ENCODE data around the gene GAP43. TPM values are rescaled to one million over a fixed set of nuclear protein-coding genes. Genes with fewer than 3 reads are reported as not detected.
A peak's percentile ranks its signal among the peaks of the same experiment; 100 is the strongest.

The GAP43 gene
- total RNA-seq, 2 experiments from 2014 or later = 0.17 TPM; not detected in 1

DNA sequence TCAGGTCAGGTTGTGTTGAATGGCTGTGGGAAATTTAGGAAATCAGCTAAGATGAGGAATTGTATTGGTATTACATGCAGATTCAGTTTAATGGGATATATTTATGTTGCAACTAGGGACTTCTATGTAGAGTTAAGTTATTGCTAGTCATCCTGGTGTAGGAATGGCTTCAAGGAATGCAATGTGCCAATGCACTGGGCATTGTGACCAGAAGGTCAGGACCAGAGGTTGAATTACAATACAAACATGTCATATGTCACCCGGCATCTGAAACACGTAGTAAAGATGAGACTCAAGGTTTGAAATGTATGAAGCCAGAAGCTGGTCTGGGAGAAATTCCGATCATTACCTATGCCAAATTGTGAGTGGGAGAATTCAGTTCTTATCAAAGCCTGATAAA, 11.7 kb upstream of the GAP43 start:
- DNase-seq = no peak
- Mint-ChIP-seq H3K9me3 (no peaks in the 10 kb centered on the region), H3K27ac (no peak overlapping the region), H3K4me3 (no peak overlapping the region), H3K4me1 (ENCODE audit: low read depth) (peaks cover 6% of the 10 kb centered on the region), H3K36me3 (ENCODE audit: low read depth) (no peaks in the 10 kb centered on the region), H3K27me3 (ENCODE audit: low read depth) (peaks cover 23% of the 10 kb centered on the region)
- intact Hi-C loops (cut with micrococcal nuclease) = no loop called here
- CTCF ChIA-PET = no interaction called here

DNA sequence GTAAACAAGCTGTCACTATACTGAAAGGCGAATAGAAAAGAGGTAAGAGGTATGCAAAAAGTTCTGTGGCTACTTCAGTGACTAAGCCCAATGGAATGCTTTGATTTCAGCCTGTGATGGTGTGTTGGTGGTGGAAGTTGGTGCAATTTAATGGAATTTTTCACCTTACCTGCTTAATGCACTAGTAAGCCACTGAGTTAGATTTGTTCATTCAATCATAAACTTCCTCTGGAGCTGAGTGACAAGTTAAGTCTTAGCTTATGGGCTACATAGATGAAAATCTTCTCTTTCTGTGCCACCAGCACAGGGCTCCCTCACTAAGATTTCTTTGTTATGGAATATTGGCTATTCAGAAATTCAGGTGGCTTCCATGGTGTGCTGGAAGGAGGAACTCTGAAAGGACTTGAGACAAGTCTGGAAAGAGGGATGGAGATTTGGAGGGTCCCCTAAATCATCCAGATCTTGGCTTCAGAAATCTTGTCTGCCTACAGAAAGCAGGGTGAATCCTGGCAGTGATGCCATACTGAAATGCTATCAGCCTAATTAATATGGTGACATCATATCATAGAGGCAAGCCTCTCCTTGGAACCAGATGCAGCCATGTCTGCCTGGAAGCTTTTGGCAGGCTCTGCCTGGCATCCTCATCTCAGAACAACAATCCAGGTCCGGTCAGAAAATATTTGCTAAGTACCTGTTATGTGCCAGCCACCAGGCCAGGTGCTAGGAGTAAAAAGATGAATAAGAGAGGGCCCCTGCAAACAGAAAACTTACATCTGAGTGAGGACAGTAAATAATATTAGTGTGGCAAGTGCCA, 8.1 kb upstream of the GAP43 start:
- no peak for DNase-seq
- Mint-ChIP-seq H3K27me3 (ENCODE audit: low read depth) (peaks cover 23% of the 10 kb centered on the region), H3K4me3 (no peak overlapping the region), H3K9me3 (no peaks in the 10 kb centered on the region), H3K4me1 (ENCODE audit: low read depth) (peaks cover 11% of the 10 kb centered on the region), H3K36me3 (ENCODE audit: low read depth) (no peaks in the 10 kb centered on the region), H3K27ac (no peak overlapping the region)
- CTCF ChIA-PET = no interaction called here
- intact Hi-C loops (cut with micrococcal nuclease) = no loop called here

DNA sequence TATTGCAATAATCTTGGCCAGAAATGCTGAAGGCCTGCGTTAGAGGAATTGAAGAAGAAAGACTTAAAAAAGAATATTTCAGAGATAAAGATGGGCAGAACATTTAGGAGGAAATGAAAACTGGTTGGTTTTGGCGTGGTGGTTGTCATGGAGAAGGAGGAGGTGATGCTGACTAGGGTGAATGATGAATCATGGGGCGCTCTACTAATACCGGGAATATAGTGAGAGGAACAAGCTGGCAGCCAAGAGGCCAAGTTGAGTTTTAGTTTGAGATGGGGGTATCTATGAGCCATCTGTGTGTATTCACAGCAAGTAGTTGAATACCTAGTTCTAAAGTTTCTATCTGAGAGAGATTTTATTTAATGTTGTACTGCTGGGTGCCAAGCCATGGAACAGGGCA, 6.8 kb upstream of the GAP43 start:
- H3K4me1 Mint-ChIP-seq (ENCODE audit: low read depth) = peaks cover 11% of the 10 kb centered on the region
- peak; percentile 60 for DNase-seq
- peaks cover 22% of the 10 kb centered on the region for H3K27me3 Mint-ChIP-seq (ENCODE audit: low read depth)
- CTCF ChIA-PET = interaction anchor here (0.9 kb wide), 1 partner anchor 18 kb away, joined by 3 read pairs; no protein-coding TSS in a partner anchor
- intact Hi-C loops (cut with micrococcal nuclease) = loop anchor here (1.0 to 2.0 kb wide), 2 partner anchors 42 to 50 kb away; no protein-coding TSS in a partner anchor
- H3K9me3 Mint-ChIP-seq = no peaks in the 10 kb centered on the region
- H3K36me3 Mint-ChIP-seq (ENCODE audit: low read depth) = no peaks in the 10 kb centered on the region
- no peak overlapping the region for H3K4me3 Mint-ChIP-seq
- no peak overlapping the region for H3K27ac Mint-ChIP-seq

GRCh38 chr3:115617591-115617990, 5.7 kb upstream of the GAP43 start:
- peaks cover 11% of the 10 kb centered on the region for H3K4me1 Mint-ChIP-seq (ENCODE audit: low read depth)
- no peaks in the 10 kb centered on the region for H3K9me3 Mint-ChIP-seq
- H3K27ac Mint-ChIP-seq = peak overlapping the region; percentile 16
- DNase-seq = no peak
- CTCF ChIA-PET = interaction anchor here (0.5 kb wide), 1 partner anchor 540 kb away, joined by 4 read pairs; no protein-coding TSS in a partner anchor
- peaks cover 24% of the 10 kb centered on the region for H3K27me3 Mint-ChIP-seq (ENCODE audit: low read depth)
- intact Hi-C loops (cut with micrococcal nuclease) = loop anchor here (2.0 kb wide), 1 partner anchor 49 kb away; no protein-coding TSS in a partner anchor
- H3K4me3 Mint-ChIP-seq = no peak overlapping the region
- H3K36me3 Mint-ChIP-seq (ENCODE audit: low read depth) = no peaks in the 10 kb centered on the region

DNA sequence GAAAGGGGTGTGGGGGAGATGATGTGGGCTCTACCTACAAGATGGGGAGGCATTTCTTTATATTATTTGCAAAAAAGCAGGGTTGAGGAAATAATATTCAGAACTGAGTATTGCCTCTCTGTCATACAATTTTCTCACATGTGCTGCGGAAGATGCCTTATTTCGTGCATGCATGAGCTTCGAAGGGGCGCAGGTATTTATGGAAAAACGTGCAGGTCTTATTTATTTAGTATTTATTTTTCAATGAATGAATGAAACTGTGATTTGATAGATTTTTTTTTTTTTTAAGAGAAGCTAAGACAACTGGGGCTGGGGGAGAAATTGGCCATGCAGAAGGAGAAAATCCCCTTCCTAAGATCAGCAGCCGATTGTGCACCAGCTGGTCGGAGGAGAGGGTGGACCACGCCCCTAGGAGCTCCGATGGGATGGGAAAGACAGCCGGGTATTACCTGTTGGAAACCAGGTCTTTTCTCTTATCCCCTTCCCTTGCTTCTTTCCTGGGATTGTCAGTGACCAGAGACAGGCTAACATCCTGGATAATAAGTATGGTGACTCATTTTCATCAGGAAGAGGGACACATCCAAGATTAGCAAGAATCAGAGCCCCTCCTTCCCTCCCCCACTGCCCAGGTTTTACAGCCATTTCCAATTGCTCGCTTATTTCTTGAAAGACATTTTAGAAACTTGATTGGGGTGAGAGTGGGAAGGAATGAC, 875 bp downstream of the GAP43 start:
- Mint-ChIP-seq H3K36me3 (ENCODE audit: low read depth) (no peaks in the 10 kb centered on the region), H3K9me3 (no peaks in the 10 kb centered on the region), H3K27me3 (ENCODE audit: low read depth) (peaks cover 45% of the 10 kb centered on the region), H3K27ac (no peak overlapping the region), H3K4me3 (no peak overlapping the region), H3K4me1 (ENCODE audit: low read depth) (peaks cover 12% of the 10 kb centered on the region)
- no peak for DNase-seq
- intact Hi-C loops (cut with micrococcal nuclease) = no loop called here
- CTCF ChIA-PET = interaction anchor here (0.6 to 1.0 kb wide), 2 partner anchors 15 to 946 kb away, joined by 3 read pairs; no protein-coding TSS in a partner anchor

DNA sequence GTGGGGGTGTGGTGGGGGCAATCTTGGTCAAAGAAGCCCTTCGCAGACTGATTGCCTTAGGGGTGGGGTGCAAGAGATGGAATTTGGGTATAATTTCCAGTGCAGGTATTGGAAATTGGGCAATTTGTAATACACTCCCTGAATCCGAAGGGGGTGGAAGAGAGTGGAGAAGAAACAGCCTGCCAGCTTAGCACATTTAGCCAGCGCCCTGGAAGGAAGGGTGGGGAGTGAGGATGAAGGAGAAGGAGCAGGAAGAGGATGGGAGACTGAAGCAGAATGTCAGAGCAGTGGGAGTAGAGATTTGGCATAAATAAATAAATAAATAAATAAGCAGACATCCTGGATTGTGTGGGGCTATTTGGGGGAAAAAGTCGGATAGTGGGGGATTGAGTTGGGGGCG, 1.6 kb downstream of the GAP43 start:
- H3K4me3 Mint-ChIP-seq = no peak overlapping the region
- no peaks in the 10 kb centered on the region for H3K9me3 Mint-ChIP-seq
- no peak for DNase-seq
- H3K4me1 Mint-ChIP-seq (ENCODE audit: low read depth) = peaks cover 12% of the 10 kb centered on the region
- H3K27me3 Mint-ChIP-seq (ENCODE audit: low read depth) = peaks cover 45% of the 10 kb centered on the region
- H3K36me3 Mint-ChIP-seq (ENCODE audit: low read depth) = no peaks in the 10 kb centered on the region
- CTCF ChIA-PET = interaction anchor here (1.0 kb wide), 1 partner anchor 15 kb away, joined by 3 read pairs; no protein-coding TSS in a partner anchor
- intact Hi-C loops (cut with micrococcal nuclease) = no loop called here
- H3K27ac Mint-ChIP-seq = no peak overlapping the region

- Mint-ChIP-seq H3K27me3 (ENCODE audit: low read depth) (peaks cover 46% of the 10 kb centered on the region), H3K4me1 (ENCODE audit: low read depth) (peaks cover 12% of the 10 kb centered on the region), H3K9me3 (no peaks in the 10 kb centered on the region), H3K4me3 (no peak overlapping the region), H3K27ac (no peak overlapping the region), H3K36me3 (ENCODE audit: low read depth) (no peaks in the 10 kb centered on the region)
- CTCF ChIA-PET = interaction anchor here (1.0 kb wide), 1 partner anchor 188 kb away, joined by 3 read pairs; no protein-coding TSS in a partner anchor
- intact Hi-C loops (cut with micrococcal nuclease) = no loop called here
- DNase-seq = no peak
These were observed 2.7 kb downstream of the GAP43 start for GRCh38 chr3:115626006-115626409.

GRCh38 chr3:115626721-115627120, 3.4 kb downstream of the GAP43 start:
- peaks cover 46% of the 10 kb centered on the region for H3K27me3 Mint-ChIP-seq (ENCODE audit: low read depth)
- H3K27ac Mint-ChIP-seq = no peak overlapping the region
- peaks cover 12% of the 10 kb centered on the region for H3K4me1 Mint-ChIP-seq (ENCODE audit: low read depth)
- intact Hi-C loops (cut with micrococcal nuclease) = no loop called here
- H3K36me3 Mint-ChIP-seq (ENCODE audit: low read depth) = no peaks in the 10 kb centered on the region
- no peaks in the 10 kb centered on the region for H3K9me3 Mint-ChIP-seq
- CTCF ChIA-PET = interaction anchor here (1.0 kb wide), 1 partner anchor 189 kb away, joined by 3 read pairs; no protein-coding TSS in a partner anchor
- DNase-seq = no peak
- H3K4me3 Mint-ChIP-seq = no peak overlapping the region

- Mint-ChIP-seq H3K27me3 (ENCODE audit: low read depth) (peaks cover 46% of the 10 kb centered on the region), H3K4me3 (no peak overlapping the region), H3K9me3 (no peaks in the 10 kb centered on the region), H3K4me1 (ENCODE audit: low read depth) (peaks cover 12% of the 10 kb centered on the region), H3K36me3 (ENCODE audit: low read depth) (no peaks in the 10 kb centered on the region), H3K27ac (no peak overlapping the region)
- CTCF ChIA-PET = no interaction called here
- intact Hi-C loops (cut with micrococcal nuclease) = no loop called here
- no peak for DNase-seq
These were observed 4.1 kb downstream of the GAP43 start for GRCh38 chr3:115627180-115628074.

GRCh38 chr3:115628075-115628412, 4.7 kb downstream of the GAP43 start:
- H3K27me3 Mint-ChIP-seq (ENCODE audit: low read depth) = peaks cover 45% of the 10 kb centered on the region
- intact Hi-C loops (cut with micrococcal nuclease) = no loop called here
- CTCF ChIA-PET = no interaction called here
- H3K36me3 Mint-ChIP-seq (ENCODE audit: low read depth) = no peaks in the 10 kb centered on the region
- H3K4me3 Mint-ChIP-seq = no peak overlapping the region
- H3K4me1 Mint-ChIP-seq (ENCODE audit: low read depth) = peaks cover 12% of the 10 kb centered on the region
- DNase-seq = no peak
- H3K27ac Mint-ChIP-seq = no peak overlapping the region
- H3K9me3 Mint-ChIP-seq = no peaks in the 10 kb centered on the region

- DNase-seq = no peak
- no peaks in the 10 kb centered on the region for H3K4me1 Mint-ChIP-seq (ENCODE audit: low read depth)
- peaks cover 30% of the 10 kb centered on the region for H3K27me3 Mint-ChIP-seq (ENCODE audit: low read depth)
- intact Hi-C loops (cut with micrococcal nuclease) = no loop called here
- no peaks in the 10 kb centered on the region for H3K36me3 Mint-ChIP-seq (ENCODE audit: low read depth)
- no peak overlapping the region for H3K4me3 Mint-ChIP-seq
- H3K27ac Mint-ChIP-seq = no peak overlapping the region
- H3K9me3 Mint-ChIP-seq = no peaks in the 10 kb centered on the region
- CTCF ChIA-PET = no interaction called here
These were observed 7.5 kb downstream of the GAP43 start for GRCh38 chr3:115630850-115631249.

GRCh38 chr3:115632026-115632425, 8.7 kb downstream of the GAP43 start:
- DNase-seq = no peak
- Mint-ChIP-seq H3K27me3 (ENCODE audit: low read depth) (peaks cover 20% of the 10 kb centered on the region), H3K36me3 (ENCODE audit: low read depth) (no peaks in the 10 kb centered on the region), H3K4me3 (no peak overlapping the region), H3K9me3 (no peaks in the 10 kb centered on the region), H3K4me1 (ENCODE audit: low read depth) (no peaks in the 10 kb centered on the region), H3K27ac (no peak overlapping the region)
- intact Hi-C loops (cut with micrococcal nuclease) = no loop called here
- CTCF ChIA-PET = no interaction called here

Data from activated naive CD4-positive, alpha-beta T cell treated with anti-CD3 and anti-CD28 coated beads for 36 hours (primary cell).